K562 (cell line): Measurements from ENCODE around the gene STT3A. TPM values are rescaled to one million over a fixed set of nuclear protein-coding genes. Genes with fewer than 3 reads are reported as not detected.

ENCODE experiments used
- AFF1 ChIP-seq, 2 experiments: fragments of 450-650 bp; IDR thresholded peaks; 2 replicates each; pipeline ENCODE4 v1.6.1; 2018; ENCODE audit warnings: mild to moderate bottlenecking in 2 of 2, low read depth in 1 of 2; ENCODE audit not compliant: partially characterized antibody in 2 of 2
- ELK3 ChIP-seq: fragments of 450-650 bp; formaldehyde crosslinking; IDR thresholded peaks from 2 replicates; pipeline ENCODE4 v1.4.0; 2020; ENCODE audit warnings: mild to moderate bottlenecking
- FOXJ3 ChIP-seq: sonication (generic); formaldehyde crosslinking; IDR thresholded peaks from 2 replicates; pipeline ENCODE4 v1.4.0; 2020; ENCODE audit warnings: mild to moderate bottlenecking, missing genetic modification reagents
- IRF2 ChIP-seq: sonication (generic); formaldehyde crosslinking; IDR thresholded peaks from 2 replicates; pipeline ENCODE4 v1.8.1; 2022; ENCODE audit warnings: mild to moderate bottlenecking, missing genetic modification reagents
- KAT8 ChIP-seq: fragments of 450-650 bp; IDR thresholded peaks from 2 replicates; pipeline ENCODE4 v1.6.1; 2016; ENCODE audit warnings: low read depth, mild to moderate bottlenecking
- L3MBTL2 ChIP-seq: fragments of 450-650 bp; IDR thresholded peaks from 2 replicates; pipeline ENCODE4 v1.6.1; 2016; ENCODE audit warnings: mild to moderate bottlenecking, moderate library complexity
- LCOR ChIP-seq: sonication (generic); formaldehyde crosslinking; IDR thresholded peaks from 2 replicates; pipeline ENCODE4 v1.8.0; 2022; ENCODE audit warnings: mild to moderate bottlenecking, missing genetic modification reagents
- MCM5 ChIP-seq: fragments of 450-650 bp; IDR thresholded peaks from 2 replicates; pipeline ENCODE4 v1.6.1; 2016; ENCODE audit warnings: low read depth
- MED1 ChIP-seq: sonication (generic); formaldehyde crosslinking; IDR thresholded peaks from 2 replicates; pipeline ENCODE4 v1.8.1; 2023; ENCODE audit warnings: missing genetic modification reagents, borderline replicate concordance
- NCOA4 ChIP-seq: fragments of 450-650 bp; IDR thresholded peaks from 2 replicates; pipeline ENCODE4 v1.6.1; 2018; ENCODE audit warnings: mild to moderate bottlenecking; ENCODE audit not compliant: partially characterized antibody
- NR2C2 ChIP-seq, 2 experiments: fragments of 200-800 bp in 1 of 2; sonication (Bioruptor generic) in 1 of 2; sonication (generic) in 1 of 2; formaldehyde crosslinking in 1 of 2; IDR thresholded peaks; 2 replicates each; pipeline versions ENCODE4 v1.6.1 to v1.8.0; 2016 to 2022; ENCODE audit warnings: mild to moderate bottlenecking in 1 of 2, missing compliant biosample characterization in 1 of 2, missing genetic modification characterization in 1 of 2, missing genetic modification reagents in 1 of 2
- PHB2 ChIP-seq: fragments of 450-650 bp; IDR thresholded peaks from 2 replicates; pipeline ENCODE4 v1.6.1; 2017; ENCODE audit warnings: low read depth
- POLR2B ChIP-seq: fragments of 450-650 bp; IDR thresholded peaks from 2 replicates; pipeline ENCODE4 v1.6.1; 2018; ENCODE audit warnings: low read depth; ENCODE audit not compliant: partially characterized antibody
- POLR3G ChIP-seq: IDR thresholded peaks from 2 replicates; pipeline ENCODE4 v1.6.1; 2011; ENCODE audit not compliant: insufficient read length, insufficient replicate concordance; ENCODE audit errors: extremely low read depth
- RBM25 ChIP-seq: fragments of 200-400 bp; formaldehyde crosslinking; IDR thresholded peaks from 2 replicates; pipeline ENCODE4 v1.6.1; 2018; ENCODE audit warnings: low read length, low read depth, moderate library complexity; ENCODE audit not compliant: severe bottlenecking
- SMAD1 ChIP-seq: fragments of 150-350 bp; IDR thresholded peaks from 2 replicates; pipeline ENCODE4 v1.6.1; 2014; ENCODE audit warnings: low read length, low read depth; ENCODE audit not compliant: partially characterized antibody
- SMC3 ChIP-seq: conservative IDR thresholded peaks from 2 replicates; pipeline ENCODE4 v1.6.1; 2011; ENCODE audit warnings: low read depth, low read length, improper control_type of control experiment; ENCODE audit not compliant: insufficient read depth
- SOX6 ChIP-seq: fragments of 450-650 bp; IDR thresholded peaks from 2 replicates; pipeline ENCODE4 v1.6.1; 2014; ENCODE audit warnings: mild to moderate bottlenecking
- TARDBP ChIP-seq: fragments of 450-650 bp; IDR thresholded peaks from 2 replicates; pipeline ENCODE4 v1.6.1; 2016
- XRCC5 ChIP-seq: fragments of 200-400 bp; formaldehyde crosslinking; IDR thresholded peaks from 2 replicates; pipeline ENCODE4 v1.6.1; 2017; ENCODE audit warnings: low read depth, mild to moderate bottlenecking, low read length
- ZBED1 ChIP-seq: IDR thresholded peaks from 2 replicates; pipeline ENCODE4 v1.6.1; 2014
- ZBTB9 ChIP-seq: fragments of 450-650 bp; formaldehyde crosslinking; IDR thresholded peaks from 2 replicates; pipeline ENCODE4 v1.4.0; 2020; ENCODE audit warnings: mild to moderate bottlenecking, moderate library complexity
- ZNF217 ChIP-seq: sonication (generic); formaldehyde crosslinking; IDR thresholded peaks from 2 replicates; pipeline ENCODE4 v1.8.0; 2022; ENCODE audit warnings: mild to moderate bottlenecking, missing genetic modification reagents
- ZNF584 ChIP-seq: fragments of 200-800 bp; sonication (Bioruptor generic); IDR thresholded peaks from 2 replicates; pipeline ENCODE4 v1.6.1; 2016; ENCODE audit warnings: low read depth, mild to moderate bottlenecking, missing genetic modification characterization, missing compliant biosample characterization
- ZNF785 ChIP-seq: fragments of 250-450 bp; sonication (Bioruptor Pico); IDR thresholded peaks from 2 replicates; pipeline ENCODE4 v1.4.0; 2020; ENCODE audit warnings: mild to moderate bottlenecking
- polyA plus RNA-seq, 8 experiments: library from polyadenylated mRNA; depleted of rRNA in 4 of 8; stranded (reverse) in 5 of 8; unstranded in 3 of 8; fragments of >200 nt; fragmentation: Nextera tagmentation in 2 of 8; fragmentation: Illumina TruSeq in 1 of 8; extraction: Ambion mirVana in 2 of 8; extraction: Trizol in 1 of 8; gene quantifications; 2 replicates each; pipeline versions ENCODE4 v1.2.1 to v1.2.3, GENCODE V29; 2011 to 2014; ENCODE audit warnings: inconsistent platforms in 1 of 8, missing spikeins in 1 of 8
- total RNA-seq, 7 experiments: library from RNA; depleted of rRNA in 6 of 7; stranded (reverse); fragments of >200 nt in 6 of 7; fragmentation: Illumina TruSeq in 2 of 7; extraction: Trizol in 2 of 7; gene quantifications; 2 replicates each; pipeline versions ENCODE4 v1.2.1 to v1.2.3, GENCODE V29; 2011 to 2021; ENCODE audit warnings: low replicate concordance in 1 of 7

Gene STT3A
- total and polyA plus RNA-seq, 9 of the 15 experiments (the other 6 are each of a cell fraction or from before 2014, with no cell fraction given): 70.7 to 330 (median 192) TPM

GRCh38 chr11:125551835-125552342 lies 40.8 kb upstream of the STT3A start (continued):
- TF ChIP-seq PHB2: no peak
- TF ChIP-seq NCOA4: no peak
- TF ChIP-seq MED1: no peak
- TF ChIP-seq IRF2 (CRISPR knock-in tag): no peak
- peak; percentile 41; the same call in 1 of the 2 replicates for TF ChIP-seq SOX6
- TF ChIP-seq XRCC5: no peak
- TF ChIP-seq FOXJ3 (CRISPR knock-in tag): no peak
- TF ChIP-seq ZNF584 (CRISPR knock-in tag): peak; percentile 74; the same call in 1 of the 2 replicates
- 0 out of 2 replicates have a peak, but pooled peaks have one; percentile 43 for TF ChIP-seq ELK3 (CRISPR knock-in tag)
- no peak; the same call in 1 of the 2 replicates for TF ChIP-seq L3MBTL2
- TF ChIP-seq AFF1 (IDR thresholded peaks at IDR 0.05; ENCODE audit: low read depth in 1 of 2, partially characterized antibody in 2 of 2): no peak
- peak; percentile 83; the same call in 1 of the 2 replicates for TF ChIP-seq ZBTB9 (CRISPR knock-in tag)
- TF ChIP-seq POLR3G: no peak
- no peak for TF ChIP-seq SMAD1
- TF ChIP-seq RBM25: no peak
- TF ChIP-seq ZNF217 (CRISPR knock-in tag): no peak
- TF ChIP-seq NR2C2 (CRISPR knock-in tag; IDR thresholded peaks at IDR 0.05): no peak
- TF ChIP-seq NR2C2 (tag; IDR thresholded peaks at IDR 0.05): peak; percentile 61; the same call in 1 of the 2 replicates
- no peak for TF ChIP-seq POLR2B
- no peak for TF ChIP-seq ZBED1
- TF ChIP-seq TARDBP: no peak
- TF ChIP-seq SMC3: no peak
- TF ChIP-seq ZNF785 (CRISPR knock-in tag): no peak
- peak; percentile 79; the same call in 1 of the 2 replicates for TF ChIP-seq LCOR
- no peak for TF ChIP-seq MCM5
- no peak for TF ChIP-seq KAT8
